ENCODE data around the gene SALL4. TPM values are rescaled to one million over a fixed set of nuclear protein-coding genes. Genes with fewer than 3 reads are reported as not detected.

The SALL4 gene
- total RNA-seq, 2 donors from 2014 or later = 333 to 397 TPM

GRCh38 chr20:51736947-51737346 is 65.4 kb downstream of the SALL4 start:
- peaks cover 20% of the 10 kb centered on the region for H3K36me3 Mint-ChIP-seq (ENCODE audit: low read depth)
- Histone ChIP-seq H3K36me3 (ENCODE audit: control insufficient read depth, insufficient read depth, low read length) (peaks cover 7% of the 10 kb centered on the region), H3K27ac (ENCODE audit: low read depth, low read length) (no peak overlapping the region), H3K9ac (ENCODE audit: extremely low read depth, low read length, poor library complexity, severe bottlenecking) (no peak overlapping the region), H3K27me3 (ENCODE audit: control insufficient read depth, insufficient read depth, low read length, poor library complexity, severe bottlenecking) (no peaks in the 10 kb centered on the region), H3K4me1 (ENCODE audit: control insufficient read depth, insufficient read depth, low read length) (no peaks in the 10 kb centered on the region), H3K4me3 (ENCODE audit: low read length) (no peak overlapping the region), H3K9me3 (ENCODE audit: control insufficient read depth, low read length) (no peaks in the 10 kb centered on the region)
- no peaks in the 10 kb centered on the region for H3K9me3 Mint-ChIP-seq
- no peak overlapping the region for H3K4me3 Mint-ChIP-seq
- no peak for DNase-seq
- H3K27ac Mint-ChIP-seq = no peak overlapping the region
- H3K4me1 Mint-ChIP-seq = peaks cover 6% of the 10 kb centered on the region
- no peak for TF ChIP-seq CTCF (conservative IDR thresholded peaks at IDR 0.05)
- no peaks in the 10 kb centered on the region for H3K27me3 Mint-ChIP-seq (ENCODE audit: insufficient read depth)
- 77 to 80% methylated on average over 5 of the region's 5 CpGs for WGBS, 2 experiments (ENCODE audit: insufficient coverage in 1 of 2, insufficient read length in 1 of 2)

- no peaks in the 10 kb centered on the region for H3K9me3 ChIP-seq (ENCODE audit: control insufficient read depth, low read length)
- 92% methylated on average over 7 to 11 of the region's 11 CpGs for WGBS, 2 experiments (ENCODE audit: insufficient coverage in 1 of 2, insufficient read length in 1 of 2)
- H3K4me1 ChIP-seq (ENCODE audit: control insufficient read depth, insufficient read depth, low read length) = no peaks in the 10 kb centered on the region
- no peak overlapping the region for H3K27ac Mint-ChIP-seq
- no peak overlapping the region for H3K9ac ChIP-seq (ENCODE audit: extremely low read depth, low read length, poor library complexity, severe bottlenecking)
- peaks cover 6% of the 10 kb centered on the region for H3K4me1 Mint-ChIP-seq
- DNase-seq = no peak
- H3K36me3 Mint-ChIP-seq (ENCODE audit: low read depth) = peaks cover 18% of the 10 kb centered on the region
- peaks cover 7% of the 10 kb centered on the region for H3K36me3 ChIP-seq (ENCODE audit: control insufficient read depth, insufficient read depth, low read length)
- no peak for TF ChIP-seq CTCF (conservative IDR thresholded peaks at IDR 0.05)
- no peak overlapping the region for H3K27ac ChIP-seq (ENCODE audit: low read depth, low read length)
- no peaks in the 10 kb centered on the region for H3K9me3 Mint-ChIP-seq
- no peaks in the 10 kb centered on the region for H3K27me3 ChIP-seq (ENCODE audit: control insufficient read depth, insufficient read depth, low read length, poor library complexity, severe bottlenecking)
- no peak overlapping the region for H3K4me3 ChIP-seq (ENCODE audit: low read length)
- no peak overlapping the region for H3K4me3 Mint-ChIP-seq
- H3K27me3 Mint-ChIP-seq (ENCODE audit: insufficient read depth) = no peaks in the 10 kb centered on the region
Observed at GRCh38 chr20:51735728-51736600, 66.4 kb downstream of the SALL4 start.

- Histone ChIP-seq H3K4me1 (ENCODE audit: control insufficient read depth, insufficient read depth, low read length) (no peaks in the 10 kb centered on the region), H3K27me3 (ENCODE audit: control insufficient read depth, insufficient read depth, low read length, poor library complexity, severe bottlenecking) (no peaks in the 10 kb centered on the region), H3K9ac (ENCODE audit: extremely low read depth, low read length, poor library complexity, severe bottlenecking) (no peak overlapping the region), H3K36me3 (ENCODE audit: control insufficient read depth, insufficient read depth, low read length) (peaks cover 7% of the 10 kb centered on the region), H3K27ac (ENCODE audit: low read depth, low read length) (no peak overlapping the region), H3K4me3 (ENCODE audit: low read length) (no peak overlapping the region), H3K9me3 (ENCODE audit: control insufficient read depth, low read length) (no peaks in the 10 kb centered on the region)
- Mint-ChIP-seq H3K36me3 (ENCODE audit: low read depth) (peaks cover 17% of the 10 kb centered on the region), H3K4me1 (peaks cover 6% of the 10 kb centered on the region), H3K4me3 (no peak overlapping the region), H3K9me3 (no peaks in the 10 kb centered on the region), H3K27ac (no peak overlapping the region), H3K27me3 (ENCODE audit: insufficient read depth) (no peaks in the 10 kb centered on the region)
- DNase-seq = no peak
- 75 to 78% methylated on average over 12 to 13 of the region's 13 CpGs for WGBS, 2 experiments (ENCODE audit: insufficient coverage in 1 of 2, insufficient read length in 1 of 2)
- no peak for TF ChIP-seq CTCF (conservative IDR thresholded peaks at IDR 0.05)
Observed at GRCh38 chr20:51734876-51735720, 67.2 kb downstream of the SALL4 start.

All from endodermal cell (in vitro differentiated cells).